AG04449 (cell line): Measurements from ENCODE around the gene ANXA7.

ENCODE experiments used
- CTCF ChIA-PET: fragments of 350-600 bp; formaldehyde crosslinking; extraction: SDS; loops from one replicate; lab custom pipeline; 2021; ENCODE audit warnings: antibody characterized with exemption; lab: Yijun Ruan, JAX
- POLR2A ChIA-PET: fragments of 400-600, 350-600 bp; formaldehyde crosslinking; extraction: SDS; loops from one replicate; lab custom pipeline; 2020; ENCODE audit warnings: antibody characterized with exemption, inconsistent platforms; lab: Yijun Ruan, JAX
- DNase-seq: peaks from one replicate; pipeline ENCODE4 v3.0.0-alpha.2; 2010; ENCODE audit warnings: low read depth, low spot score
- H3K4me3 ChIP-seq: 2 replicates; pipeline ENCODE4 v1.5.1; 2011; ENCODE audit warnings: low read depth, mild to moderate bottlenecking, control low read depth, low read length
- TF ChIP-seq, protein P1 (sequence below): IDR thresholded peaks from one replicate; pipeline ENCODE4 v1.5.1; 2011; ENCODE audit warnings: mild to moderate bottlenecking, moderate library complexity, low read length, control low read depth, inconsistent platforms; ENCODE audit not compliant: insufficient read depth; ENCODE audit errors: missing control alignments

The ANXA7 gene

DNA sequence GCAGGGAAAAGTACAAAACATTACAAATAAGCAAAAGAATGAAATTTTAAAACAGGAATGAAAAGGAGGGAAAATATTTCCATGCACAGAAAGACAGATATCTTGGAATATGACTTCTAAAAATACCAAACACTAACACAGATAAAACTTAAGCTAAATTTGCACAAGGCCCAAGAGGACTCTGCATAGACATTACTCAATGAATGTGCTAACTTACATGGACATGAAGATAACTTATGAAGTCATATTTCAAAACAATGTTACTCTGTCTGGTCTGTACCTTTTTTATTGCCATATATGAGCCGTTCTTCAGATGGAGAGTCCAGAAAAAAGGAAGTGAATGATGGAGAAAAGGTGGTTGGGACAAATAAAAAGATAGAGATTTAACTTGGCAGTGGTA lies 34.5 kb upstream of the ANXA7 start:
- ChIA-PET POLR2A (no interaction called here), CTCF (interaction anchor here (0.8 kb wide), 1 partner anchor 69 kb away, joined by 3 read pairs; no protein-coding TSS in a partner anchor)
- H3K4me3 ChIP-seq = no peak overlapping the region
- no peak for DNase-seq
- TF ChIP-seq, protein P1, sequence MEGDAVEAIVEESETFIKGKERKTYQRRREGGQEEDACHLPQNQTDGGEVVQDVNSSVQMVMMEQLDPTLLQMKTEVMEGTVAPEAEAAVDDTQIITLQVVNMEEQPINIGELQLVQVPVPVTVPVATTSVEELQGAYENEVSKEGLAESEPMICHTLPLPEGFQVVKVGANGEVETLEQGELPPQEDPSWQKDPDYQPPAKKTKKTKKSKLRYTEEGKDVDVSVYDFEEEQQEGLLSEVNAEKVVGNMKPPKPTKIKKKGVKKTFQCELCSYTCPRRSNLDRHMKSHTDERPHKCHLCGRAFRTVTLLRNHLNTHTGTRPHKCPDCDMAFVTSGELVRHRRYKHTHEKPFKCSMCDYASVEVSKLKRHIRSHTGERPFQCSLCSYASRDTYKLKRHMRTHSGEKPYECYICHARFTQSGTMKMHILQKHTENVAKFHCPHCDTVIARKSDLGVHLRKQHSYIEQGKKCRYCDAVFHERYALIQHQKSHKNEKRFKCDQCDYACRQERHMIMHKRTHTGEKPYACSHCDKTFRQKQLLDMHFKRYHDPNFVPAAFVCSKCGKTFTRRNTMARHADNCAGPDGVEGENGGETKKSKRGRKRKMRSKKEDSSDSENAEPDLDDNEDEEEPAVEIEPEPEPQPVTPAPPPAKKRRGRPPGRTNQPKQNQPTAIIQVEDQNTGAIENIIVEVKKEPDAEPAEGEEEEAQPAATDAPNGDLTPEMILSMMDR = no peak

DNA sequence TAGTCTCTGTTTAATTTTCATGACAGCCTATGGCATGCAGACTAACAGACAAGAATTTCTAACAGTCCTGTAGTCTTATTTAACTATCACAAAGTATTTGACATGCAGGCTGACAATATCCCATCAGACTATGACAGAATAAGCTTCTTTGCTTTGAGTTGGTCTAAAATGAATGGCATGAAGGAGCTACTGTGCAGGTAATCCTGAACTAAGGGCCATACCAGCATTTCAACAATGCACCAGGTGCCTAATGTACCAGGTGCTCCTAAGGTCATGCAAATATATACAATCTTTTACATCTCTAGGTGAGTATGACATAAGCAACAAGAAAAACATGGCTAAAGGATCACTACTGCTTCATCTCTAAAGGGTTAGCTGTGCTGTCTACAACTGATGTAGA lies 33.1 kb upstream of the ANXA7 start:
- ChIA-PET CTCF (no interaction called here), POLR2A (no interaction called here)
- TF ChIP-seq, protein P1 = no peak
- DNase-seq = no peak
- H3K4me3 ChIP-seq = no peak overlapping the region

DNA sequence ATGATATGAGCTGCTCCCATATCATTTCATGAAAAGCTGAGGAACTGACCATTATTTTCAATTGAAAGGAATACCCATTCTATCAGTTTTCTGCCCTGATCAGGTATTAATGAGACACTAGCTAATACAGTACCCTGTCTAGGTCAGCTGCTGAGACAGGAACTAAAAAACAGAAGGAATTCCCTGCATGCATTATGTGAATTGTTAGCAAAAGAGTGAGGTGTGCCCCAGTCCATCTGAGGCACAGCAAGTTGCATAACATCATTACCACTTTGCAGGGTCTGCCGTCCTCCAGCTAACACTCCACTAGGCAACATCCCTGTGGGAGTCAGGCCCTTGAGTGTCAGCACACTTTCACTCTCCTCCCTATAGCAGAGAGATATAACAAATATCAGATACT lies 30.6 kb upstream of the ANXA7 start:
- no peak for DNase-seq
- CTCF ChIA-PET = no interaction called here
- TF ChIP-seq, protein P1 = no peak
- POLR2A ChIA-PET = no interaction called here
- no peak overlapping the region for H3K4me3 ChIP-seq

DNA sequence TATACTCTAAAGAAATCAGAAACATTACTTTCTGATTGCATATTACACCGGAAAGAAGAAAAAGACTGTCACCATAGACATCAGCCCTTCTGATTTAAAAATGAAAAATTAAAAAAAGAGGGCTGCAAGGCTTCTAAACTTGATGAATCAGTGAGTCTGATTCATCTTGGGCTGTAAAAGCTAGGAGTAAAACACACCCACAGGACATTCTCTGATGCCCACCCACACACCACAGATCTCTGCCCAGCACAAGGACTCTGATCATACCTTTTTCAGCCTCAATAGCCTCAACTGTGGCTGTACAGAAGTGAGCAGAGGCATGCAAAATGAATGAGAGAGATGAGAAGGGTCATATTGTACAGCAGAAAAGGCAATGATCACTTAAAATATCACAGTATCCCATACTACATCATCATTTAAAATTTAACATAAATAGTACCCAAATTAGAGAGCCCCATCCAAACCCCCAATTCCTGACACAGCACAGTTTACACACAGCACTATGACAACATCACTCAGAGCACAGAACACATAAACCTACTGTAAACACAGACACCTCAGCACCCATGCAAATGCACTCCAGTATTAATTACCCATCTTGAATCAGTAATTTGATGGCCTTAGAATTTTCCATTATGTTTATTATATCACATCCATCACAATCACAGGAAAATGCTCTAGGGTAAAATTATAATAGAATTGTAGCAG lies 25.9 kb upstream of the ANXA7 start:
- CTCF ChIA-PET = no interaction called here
- TF ChIP-seq, protein P1 = no peak
- POLR2A ChIA-PET = no interaction called here
- DNase-seq = peak; percentile 23
- no peak overlapping the region for H3K4me3 ChIP-seq

DNA sequence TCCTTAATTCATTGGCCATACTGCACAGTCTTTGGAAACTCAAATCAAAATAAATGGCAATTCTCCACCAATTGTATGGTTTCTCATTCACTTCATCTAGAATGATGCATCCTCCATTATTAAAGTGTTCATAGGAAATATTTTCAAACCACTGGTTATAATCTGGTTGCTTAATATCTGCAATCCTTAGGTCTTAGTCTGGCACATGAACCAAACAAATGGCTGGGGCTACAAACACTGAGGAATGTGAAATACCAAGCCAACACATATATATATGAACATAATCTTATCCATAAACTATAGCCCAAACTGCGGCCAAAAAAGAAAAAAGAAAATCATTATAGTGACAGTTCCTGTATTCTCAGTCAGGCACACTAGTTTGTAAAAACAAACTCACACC lies 25.2 kb upstream of the ANXA7 start:
- CTCF ChIA-PET = interaction anchor here (0.7 kb wide), 1 partner anchor 205 kb away, joined by 3 read pairs; no protein-coding TSS in a partner anchor
- TF ChIP-seq, protein P1 = no peak
- no peak overlapping the region for H3K4me3 ChIP-seq
- POLR2A ChIA-PET = no interaction called here
- peak; percentile 12 for DNase-seq

DNA sequence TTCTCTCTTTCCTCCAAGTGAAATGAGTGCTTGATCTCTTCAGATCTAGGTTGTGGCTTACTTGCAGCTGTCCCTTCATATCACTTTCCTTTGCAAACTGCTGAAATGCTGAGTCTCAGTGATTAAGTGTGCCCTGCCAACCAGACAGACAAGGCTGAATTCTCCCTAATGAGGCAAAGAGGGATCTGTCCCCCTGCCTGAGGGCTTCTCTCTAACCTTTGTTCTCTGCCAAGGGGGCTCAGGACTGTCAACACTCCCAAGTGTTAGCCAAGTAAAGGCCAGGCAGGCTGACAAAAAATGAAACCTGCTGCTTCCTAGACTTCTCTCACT lies 19.6 kb upstream of the ANXA7 start, which contains the start of gene MSS51:
Gene MSS51 (minus strand): TSS at position 24 of the 330 bp plus-strand sequence. CDS start 5,277 bp downstream, outside the sequence.
- no peak for DNase-seq
- POLR2A ChIA-PET = no interaction called here
- CTCF ChIA-PET = no interaction called here
- TF ChIP-seq, protein P1 = no peak
- no peak within 1 kb of the TSS for H3K4me3 ChIP-seq
